A549 (cell line): ENCODE data around the gene CEBPG. TPM values are rescaled to one million over a fixed set of nuclear protein-coding genes. Genes with fewer than 3 reads are reported as not detected.

ENCODE experiments used
- ATAC-seq, 2 experiments: fragments of 200-7000 bp in 1 of 2; fragments of >200 bp in 1 of 2; cut with Nextera tagmentation in 1 of 2; cut with Tn5 transposase in 1 of 2; 3 replicates each; pipeline versions ENCODE4 v1.8.0 to v1.9.1; 2018 to 2020; ENCODE audit warnings: mild to moderate bottlenecking in 1 of 2, moderate library complexity in 1 of 2
- CTCF ChIA-PET: fragments of 300-600 bp; sonication (Branson Sonifier 250); formaldehyde crosslinking; extraction: SDS; loops from one replicate; lab custom pipeline; 2021; ENCODE audit warnings: antibody characterized with exemption, inconsistent platforms; lab: Yijun Ruan, JAX
- POLR2A ChIA-PET: fragments of 350-600 bp; formaldehyde crosslinking; extraction: SDS; loops from one replicate; lab custom pipeline; 2021; ENCODE audit warnings: antibody characterized with exemption, inconsistent platforms; lab: Yijun Ruan, JAX
- DNase-seq, 2 experiments: peaks; one replicate each; pipeline versions ENCODE4 v3.0.0 to v3.0.0-alpha.2; 2011 to 2016; ENCODE audit warnings: low read depth in 1 of 2, low spot score in 1 of 2
- FAIRE-seq: peaks from 2 replicates; lab custom pipeline; 2011; peaks lifted over from hg19 to GRCh38; lab: Jason Lieb, UNC
- H3K27ac ChIP-seq, 2 experiments: fragments of >200 bp; sonication (Bioruptor Twin); formaldehyde crosslinking; 3 replicates each; pipeline ENCODE4 v1.5.1; 2016 to 2017
- H3K4me1 ChIP-seq: fragments of >200 bp; sonication (Bioruptor Twin); formaldehyde crosslinking; 3 replicates; pipeline ENCODE4 v1.6.1; 2016
- H3K4me2 ChIP-seq: fragments of >200 bp; sonication (Bioruptor Twin); formaldehyde crosslinking; 3 replicates; pipeline ENCODE4 v1.6.1; 2016
- H3K4me3 ChIP-seq: fragments of >200 bp; sonication (Bioruptor Twin); formaldehyde crosslinking; 3 replicates; pipeline ENCODE4 v1.5.1; 2016
- H3K9me3 ChIP-seq: fragments of >200 bp; sonication (Bioruptor Twin); formaldehyde crosslinking; 3 replicates; pipeline ENCODE4 v1.6.1; 2016
- CBX2 ChIP-seq: fragments of 200-600 bp; sonication (generic); IDR thresholded peaks from 2 replicates; pipeline ENCODE4 v1.6.1; 2016; ENCODE audit warnings: low read depth, mild to moderate bottlenecking, borderline replicate concordance
- CBX8 ChIP-seq: fragments of 200-600 bp; sonication (generic); IDR thresholded peaks from 2 replicates; pipeline ENCODE4 v1.6.1; 2016
- EHF ChIP-seq: fragments of 250-450 bp; sonication (Bioruptor Pico); IDR thresholded peaks from 2 replicates; pipeline ENCODE4 v1.5.0; 2020; ENCODE audit warnings: mild to moderate bottlenecking
- EHMT2 ChIP-seq: fragments of 200-600 bp; sonication (generic); IDR thresholded peaks from 2 replicates; pipeline ENCODE4 v1.6.1; 2016; ENCODE audit warnings: antibody characterized with exemption, low read depth, mild to moderate bottlenecking, moderate library complexity
- EP300 ChIP-seq, 2 experiments: fragments of >200 bp; sonication (Bioruptor Twin); formaldehyde crosslinking; IDR thresholded peaks; 2 replicates in 1 of 2; 3 replicates in 1 of 2; pipeline ENCODE4 v1.6.1; 2016 to 2017
- ESRRA ChIP-seq: fragments of 150-350 bp; IDR thresholded peaks from 2 replicates; pipeline ENCODE4 v1.6.1; 2014; ENCODE audit warnings: mild to moderate bottlenecking, low read length, borderline replicate concordance
- FOSL2 ChIP-seq, 2 experiments: fragments of 450-650 bp in 1 of 2; fragments of >200 bp in 1 of 2; sonication (Bioruptor Twin) in 1 of 2; formaldehyde crosslinking; IDR thresholded peaks; 2 replicates each; pipeline versions ENCODE4 v1.5.0 to v1.6.1; 2016 to 2020; ENCODE audit warnings: mild to moderate bottlenecking in 1 of 2, moderate library complexity in 1 of 2
- HDAC2 ChIP-seq: fragments of 200-600 bp; sonication (generic); IDR thresholded peaks from 2 replicates; pipeline ENCODE4 v1.6.1; 2016
- HOXA7 ChIP-seq: fragments of 250-450 bp; sonication (Bioruptor Pico); IDR thresholded peaks from 2 replicates; pipeline ENCODE4 v1.5.0; 2020; ENCODE audit warnings: mild to moderate bottlenecking, moderate library complexity
- HOXB5 ChIP-seq: fragments of 250-450 bp; sonication (Bioruptor Pico); IDR thresholded peaks from 2 replicates; pipeline ENCODE4 v1.5.0; 2020; ENCODE audit warnings: mild to moderate bottlenecking, moderate library complexity
- KDM5A ChIP-seq: fragments of 200-600 bp; sonication (generic); IDR thresholded peaks from 2 replicates; pipeline ENCODE4 v1.6.1; 2016; ENCODE audit warnings: antibody characterized with exemption, mild to moderate bottlenecking
- PHF8 ChIP-seq: fragments of 200-600 bp; sonication (generic); IDR thresholded peaks from 2 replicates; pipeline ENCODE4 v1.6.1; 2016; ENCODE audit warnings: low read depth, mild to moderate bottlenecking, antibody characterized with exemption, moderate library complexity, borderline replicate concordance
- POLR2AphosphoS2 ChIP-seq: conservative IDR thresholded peaks from 2 replicates; pipeline ENCODE4 v1.6.1; 2012; ENCODE audit warnings: low read length, improper control_type of control experiment, inconsistent platforms
- RAD21 ChIP-seq, 2 experiments: fragments of >200 bp in 1 of 2; sonication (Bioruptor Twin) in 1 of 2; formaldehyde crosslinking in 1 of 2; IDR thresholded peaks in 1 of 2; conservative IDR thresholded peaks in 1 of 2; 2 replicates in 1 of 2; 3 replicates in 1 of 2; pipeline ENCODE4 v1.6.1; 2012 to 2018; ENCODE audit warnings: inconsistent platforms in 1 of 2
- RFX5 ChIP-seq: fragments of 450-650 bp; IDR thresholded peaks from 2 replicates; pipeline ENCODE4 v1.7.1; 2014; ENCODE audit warnings: antibody characterized with exemption, mild to moderate bottlenecking, moderate library complexity
- SREBF2 ChIP-seq: fragments of 450-650 bp; IDR thresholded peaks from 2 replicates; pipeline ENCODE4 v1.6.1; 2014; ENCODE audit warnings: mild to moderate bottlenecking, moderate library complexity
- TFCP2L1 ChIP-seq: fragments of 250-450 bp; sonication (Bioruptor Pico); IDR thresholded peaks from 2 replicates; pipeline ENCODE4 v1.5.0; 2021; ENCODE audit warnings: mild to moderate bottlenecking
- TP53 ChIP-seq: fragments of 250-450 bp; sonication (Bioruptor Pico); IDR thresholded peaks from 2 replicates; pipeline ENCODE4 v1.5.0; 2021; ENCODE audit warnings: mild to moderate bottlenecking, moderate library complexity
- ZC3H11A ChIP-seq: fragments of 450-650 bp; IDR thresholded peaks from 2 replicates; pipeline ENCODE4 v1.6.1; 2014; ENCODE audit warnings: antibody characterized with exemption, mild to moderate bottlenecking
- ZFP36 ChIP-seq: fragments of 450-650 bp; IDR thresholded peaks from 2 replicates; pipeline ENCODE4 v1.6.1; 2014; ENCODE audit warnings: borderline replicate concordance; ENCODE audit not compliant: partially characterized antibody
- WGBS: methylation state at CpG from one replicate; pipeline ENCODE4 v1.1.6; 2017; ENCODE audit errors: missing lambda C conversion rate; 5-methylcytosine and 5-hydroxymethylcytosine counted together
- polyA plus RNA-seq, 4 experiments: library from polyadenylated mRNA; depleted of rRNA in 3 of 4; stranded (reverse); fragments of >200 nt; fragmentation: RNase III in 1 of 4; extraction: RNeasy Plus Mini Kit Qiagen cat#74134 plus additional on column Dnase treatment in 1 of 4; gene quantifications; 2 replicates in 3 of 4; 3 replicates in 1 of 4; pipeline ENCODE4 v1.2.3, GENCODE V29; 2011 to 2017
- TF ChIP-seq, protein P1 (sequence below): fragments of 200-600 bp; sonication (generic); IDR thresholded peaks from 2 replicates; pipeline ENCODE4 v1.6.1; 2016; ENCODE audit warnings: antibody characterized with exemption, mild to moderate bottlenecking, moderate library complexity

Gene CEBPG
- polyA plus RNA-seq, 2 of the 4 experiments (the other 2 are of a cell fraction) = 34.3 to 138 TPM

DNA sequence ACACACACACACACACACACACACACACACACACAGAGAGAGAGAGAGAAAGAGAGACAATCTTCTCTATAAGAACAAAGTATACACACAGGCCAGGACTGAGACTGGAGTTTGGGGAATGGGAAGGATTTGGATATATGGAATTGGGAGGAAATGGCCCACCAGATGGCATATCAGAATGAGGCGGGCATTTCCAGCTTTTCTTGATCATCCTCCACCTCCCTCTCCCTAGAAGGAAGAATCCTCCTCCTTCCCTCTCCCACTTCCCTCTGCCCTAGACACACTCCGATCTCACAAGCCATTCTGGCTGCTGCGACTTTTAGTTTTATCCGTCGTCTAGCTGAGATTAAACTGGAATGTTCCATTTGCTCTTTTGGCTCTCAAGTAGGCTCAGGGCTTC, 10.0 kb upstream of the CEBPG start:
- ATAC-seq (no peak), FAIRE-seq (no peak), DNase-seq (no peak)
- no peak for TF ChIP-seq HDAC2
- no peak for TF ChIP-seq CBX8
- TF ChIP-seq KDM5A = no peak
- ChIA-PET CTCF (interaction anchor here (0.6 to 3.3 kb wide), 12 partner anchors 8 to 129 kb away, joined by 3 to 16 read pairs (median 4); partner anchors contain the start of genes CEBPA and CEBPG), POLR2A (interaction anchor here (1.3 to 1.9 kb wide), 2 partner anchors 9 to 61 kb away, joined by 5 to 6 read pairs; partner anchors contain the start of gene CEBPA)
- WGBS = 74% methylated on average over 5 of the region's 5 CpGs
- Histone ChIP-seq H3K4me1 (peaks cover 9% of the 10 kb centered on the region; the same call in 2 of the 3 replicates), H3K9me3 (no peaks in the 10 kb centered on the region), H3K4me2 (no peak overlapping the region), H3K4me3 (no peak overlapping the region), H3K27ac (no peak overlapping the region)

DNA sequence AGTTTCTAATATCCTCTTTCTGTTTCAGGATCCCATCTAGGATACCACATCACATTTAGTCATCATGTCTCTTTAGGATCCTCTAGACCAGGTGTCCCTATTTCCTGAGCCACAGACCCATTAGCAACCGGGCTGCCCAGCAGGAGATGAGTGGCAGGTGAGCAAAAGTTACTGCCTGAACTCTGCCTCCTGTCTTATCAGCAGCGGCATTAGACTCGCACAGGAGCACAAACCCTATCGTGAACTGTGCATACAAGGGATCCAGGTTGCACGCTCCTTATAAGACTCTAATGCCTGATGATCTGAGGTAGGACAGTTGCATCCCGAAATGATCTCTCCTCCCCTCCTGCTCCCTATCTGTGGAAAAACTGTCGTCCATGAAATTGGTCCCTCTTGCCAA, 7.8 kb upstream of the CEBPG start:
- ChIA-PET POLR2A (interaction anchor here (0.5 to 1.7 kb wide), 2 partner anchors 8 to 71 kb away, joined by 4 to 11 read pairs; partner anchors contain the start of gene CEBPG), CTCF (interaction anchor here (0.7 kb wide), 1 partner anchor 15 kb away, joined by 3 read pairs; no protein-coding TSS in a partner anchor)
- TF ChIP-seq FOSL2 (IDR thresholded peaks at IDR 0.05) (no peak), FOSL2 (CRISPR knock-in tag; IDR thresholded peaks at IDR 0.05) (no peak), TP53 (CRISPR knock-in tag) (0 out of 2 replicates have a peak, but pooled peaks have one; percentile 20)
- Histone ChIP-seq H3K4me3 (no peak overlapping the region), H3K4me1 (peaks cover 9% of the 10 kb centered on the region; the same call in 2 of the 3 replicates), H3K27ac (no peak overlapping the region), H3K4me2 (no peak overlapping the region), H3K9me3 (no peaks in the 10 kb centered on the region)
- FAIRE-seq = no peak
- 54% methylated on average over 7 of the region's 7 CpGs for WGBS
- DNase-seq = no peak
- no peak for ATAC-seq

DNA sequence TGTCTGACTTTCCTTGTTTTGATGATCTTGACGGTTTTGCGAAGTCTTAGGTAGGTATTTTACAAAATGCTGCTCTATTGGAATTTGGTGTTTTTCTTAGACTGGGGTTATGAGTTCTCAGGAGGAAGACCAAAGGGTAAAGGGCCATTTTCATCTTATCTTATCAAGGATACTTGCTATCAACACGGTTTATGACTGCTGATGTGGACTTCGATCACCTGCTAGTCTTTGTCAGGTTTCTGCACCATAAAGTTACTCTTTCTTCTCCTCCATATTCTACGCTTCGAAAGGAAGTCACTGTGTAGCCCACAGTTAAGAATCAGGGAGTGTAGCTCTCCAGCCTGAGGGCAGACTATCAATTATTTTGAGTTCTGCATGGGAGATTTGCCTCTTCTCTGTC, 7.4 kb upstream of the CEBPG start:
- no peak overlapping the region for H3K4me3 ChIP-seq
- WGBS = 54% methylated on average over 6 of the region's 6 CpGs
- CTCF ChIA-PET = interaction anchor here (0.5 to 1.9 kb wide), 8 partner anchors 8 to 735 kb away, joined by 3 to 8 read pairs (median 4); partner anchors contain the start of gene CEBPA
- ATAC-seq = no peak
- TF ChIP-seq PHF8 (no peak), EHF (CRISPR knock-in tag) (no peak), EP300 (IDR thresholded peaks at IDR 0.05) (no peak), HOXB5 (no peak), POLR2AphosphoS2 (no peak), HOXA7 (no peak), ZC3H11A (no peak), TFCP2L1 (CRISPR knock-in tag) (no peak), ZFP36 (no peak)
- TF ChIP-seq, protein P1, sequence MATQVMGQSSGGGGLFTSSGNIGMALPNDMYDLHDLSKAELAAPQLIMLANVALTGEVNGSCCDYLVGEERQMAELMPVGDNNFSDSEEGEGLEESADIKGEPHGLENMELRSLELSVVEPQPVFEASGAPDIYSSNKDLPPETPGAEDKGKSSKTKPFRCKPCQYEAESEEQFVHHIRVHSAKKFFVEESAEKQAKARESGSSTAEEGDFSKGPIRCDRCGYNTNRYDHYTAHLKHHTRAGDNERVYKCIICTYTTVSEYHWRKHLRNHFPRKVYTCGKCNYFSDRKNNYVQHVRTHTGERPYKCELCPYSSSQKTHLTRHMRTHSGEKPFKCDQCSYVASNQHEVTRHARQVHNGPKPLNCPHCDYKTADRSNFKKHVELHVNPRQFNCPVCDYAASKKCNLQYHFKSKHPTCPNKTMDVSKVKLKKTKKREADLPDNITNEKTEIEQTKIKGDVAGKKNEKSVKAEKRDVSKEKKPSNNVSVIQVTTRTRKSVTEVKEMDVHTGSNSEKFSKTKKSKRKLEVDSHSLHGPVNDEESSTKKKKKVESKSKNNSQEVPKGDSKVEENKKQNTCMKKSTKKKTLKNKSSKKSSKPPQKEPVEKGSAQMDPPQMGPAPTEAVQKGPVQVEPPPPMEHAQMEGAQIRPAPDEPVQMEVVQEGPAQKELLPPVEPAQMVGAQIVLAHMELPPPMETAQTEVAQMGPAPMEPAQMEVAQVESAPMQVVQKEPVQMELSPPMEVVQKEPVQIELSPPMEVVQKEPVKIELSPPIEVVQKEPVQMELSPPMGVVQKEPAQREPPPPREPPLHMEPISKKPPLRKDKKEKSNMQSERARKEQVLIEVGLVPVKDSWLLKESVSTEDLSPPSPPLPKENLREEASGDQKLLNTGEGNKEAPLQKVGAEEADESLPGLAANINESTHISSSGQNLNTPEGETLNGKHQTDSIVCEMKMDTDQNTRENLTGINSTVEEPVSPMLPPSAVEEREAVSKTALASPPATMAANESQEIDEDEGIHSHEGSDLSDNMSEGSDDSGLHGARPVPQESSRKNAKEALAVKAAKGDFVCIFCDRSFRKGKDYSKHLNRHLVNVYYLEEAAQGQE = no peak
- TF ChIP-seq, all 56 proteins: peak for 0
- no peak for DNase-seq
- H3K4me2 ChIP-seq = no peak overlapping the region
- H3K27ac ChIP-seq = no peak overlapping the region
- FAIRE-seq = peak; percentile 92
- POLR2A ChIA-PET = interaction anchor here (0.6 kb wide), 1 partner anchor 445 kb away, joined by 3 read pairs; no protein-coding TSS in a partner anchor
- peaks cover 9% of the 10 kb centered on the region; the same call in 2 of the 3 replicates for H3K4me1 ChIP-seq
- no peaks in the 10 kb centered on the region for H3K9me3 ChIP-seq

DNA sequence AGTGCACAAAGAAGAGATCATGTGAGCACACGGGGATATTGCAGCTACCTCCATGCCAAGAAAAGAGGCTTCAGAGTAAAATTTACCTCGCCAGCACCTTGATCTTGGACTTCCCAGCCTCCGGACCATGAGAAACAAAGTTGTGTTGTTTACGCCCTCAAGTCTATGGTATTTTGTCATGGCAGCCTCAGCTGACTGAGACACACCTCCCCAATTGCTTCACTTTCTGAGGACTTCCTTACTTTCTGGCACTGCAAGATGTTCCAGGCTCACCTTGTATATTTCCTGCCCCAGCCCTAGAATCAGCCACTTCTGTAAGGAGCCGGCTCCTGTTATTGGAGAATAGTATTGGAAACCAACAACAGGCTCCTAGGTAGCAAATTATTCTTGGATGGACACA, 6.6 kb upstream of the CEBPG start:
- no peak for DNase-seq
- H3K9me3 ChIP-seq = no peaks in the 10 kb centered on the region
- no peak overlapping the region for H3K4me3 ChIP-seq
- 60% methylated on average over 5 of the region's 5 CpGs for WGBS
- POLR2A ChIA-PET = interaction anchor here (1.6 to 1.8 kb wide), 2 partner anchors 11 to 64 kb away, joined by 4 to 6 read pairs; partner anchors contain the start of gene CEBPA
- no peak overlapping the region for H3K27ac ChIP-seq
- ATAC-seq = no peak
- FAIRE-seq = peak; percentile 43
- H3K4me1 ChIP-seq = peaks cover 9% of the 10 kb centered on the region; the same call in 2 of the 3 replicates
- H3K4me2 ChIP-seq = no peak overlapping the region
- CTCF ChIA-PET = interaction anchor here (0.5 to 5.7 kb wide), 11 partner anchors 8 to 734 kb away, joined by 3 to 28 read pairs (median 5); partner anchors contain the start of gene CEBPA
- TF ChIP-seq EHMT2 (no peak), TP53 (CRISPR knock-in tag) (no peak), RAD21 (conservative IDR thresholded peaks at IDR 0.05 in 1 of 2, IDR thresholded peaks at IDR 0.05 in 1 of 2) (no peak), ESRRA (no peak), RFX5 (no peak), SREBF2 (no peak), HOXA7 (no peak), CBX2 (no peak)
- TF ChIP-seq, protein P1 = no peak
